Naive thymus-derived CD4-positive, alpha-beta T cell (primary cell): ENCODE measurements around the gene ADGRD1. TPM values are rescaled to one million over a fixed set of nuclear protein-coding genes. Genes with fewer than 3 reads are reported as not detected.
A peak's percentile ranks its signal among the peaks of the same experiment; 100 is the strongest.
"Not testable (repeated sequence)": the region's sequence is repeated elsewhere in the genome, so short reads cannot be mapped to it uniquely, and the experiment has no call there.

ENCODE experiments used
- ATAC-seq: fragments of 150-1000 bp; cut with Tn5 transposase; 2 replicates; pipeline ENCODE4 v1.10.0; 2021; ENCODE audit warnings: mild to moderate bottlenecking, moderate library complexity
- CTCF ChIA-PET: fragments of 350-600 bp; sonication (Branson Sonifier 250); formaldehyde crosslinking; loops from one replicate; lab custom pipeline; 2021; ENCODE audit warnings: antibody characterized with exemption; lab: Charles Lee
- POLR2A ChIA-PET: fragments of 350-600 bp; sonication (Branson Sonifier 250); formaldehyde crosslinking; loops from one replicate; lab custom pipeline; 2021; ENCODE audit warnings: antibody characterized with exemption, inconsistent platforms; lab: Charles Lee
- DNase-seq, 9 donors: peaks; one replicate each; pipeline versions ENCODE4 v3.0.0 to v3.0.0-alpha.2; 2020 to 2022; ENCODE audit warnings: mixed read lengths in 1 of 9
- H3K27ac ChIP-seq: one replicate; pipeline ENCODE4 v1.7.0; 2013; ENCODE audit warnings: mild to moderate bottlenecking, low read depth, low read length, moderate library complexity
- H3K27me3 ChIP-seq, 2 donors: one replicate each; pipeline ENCODE4 v1.7.0; 2013; ENCODE audit warnings: low read length in 2 of 2, mild to moderate bottlenecking in 2 of 2, moderate library complexity in 2 of 2; ENCODE audit not compliant: control insufficient read depth in 2 of 2, insufficient read depth in 2 of 2
- H3K36me3 ChIP-seq, 3 experiments: 1 replicate in 2 of 3; 2 replicates in 1 of 3; pipeline ENCODE4 v1.7.0; 2013; ENCODE audit warnings: low read length in 3 of 3, mild to moderate bottlenecking in 3 of 3, moderate library complexity in 1 of 3; ENCODE audit not compliant: insufficient read depth in 3 of 3, control insufficient read depth in 2 of 3
- H3K4me1 ChIP-seq, 2 donors: one replicate each; pipeline ENCODE4 v1.7.0; 2013; ENCODE audit warnings: low read length in 2 of 2, mild to moderate bottlenecking in 2 of 2, moderate library complexity in 1 of 2; ENCODE audit not compliant: control insufficient read depth in 2 of 2, insufficient read depth in 2 of 2
- H3K4me3 ChIP-seq: 2 replicates; pipeline ENCODE4 v1.7.0; 2013; ENCODE audit warnings: mild to moderate bottlenecking, low read length
- H3K9me3 ChIP-seq, 3 experiments: 1 replicate in 2 of 3; 2 replicates in 1 of 3; pipeline ENCODE4 v1.7.0; 2013; ENCODE audit warnings: low read length in 3 of 3; ENCODE audit not compliant: control insufficient read depth in 2 of 3
- H3K27ac Mint-ChIP-seq, 9 donors: one replicate each; pipeline ENCODE4 v1.8.0; 2020 to 2022; ENCODE audit warnings: mixed read lengths in 9 of 9, mild to moderate bottlenecking in 8 of 9, moderate library complexity in 5 of 9, inconsistent platforms in 2 of 9
- H3K27me3 Mint-ChIP-seq, 5 donors: one replicate each; pipeline ENCODE4 v1.8.0; 2021 to 2022; ENCODE audit warnings: mixed read lengths in 5 of 5, mild to moderate bottlenecking in 1 of 5
- H3K36me3 Mint-ChIP-seq, 5 donors: one replicate each; pipeline ENCODE4 v1.8.0; 2020 to 2022; ENCODE audit warnings: mixed read lengths in 5 of 5, mild to moderate bottlenecking in 3 of 5, inconsistent platforms in 1 of 5
- H3K4me1 Mint-ChIP-seq, 7 donors: one replicate each; pipeline ENCODE4 v1.8.0; 2020 to 2022; ENCODE audit warnings: mixed read lengths in 7 of 7, mild to moderate bottlenecking in 3 of 7, inconsistent platforms in 1 of 7
- H3K4me3 Mint-ChIP-seq, 10 donors: one replicate each; pipeline ENCODE4 v1.8.0; 2020 to 2022; ENCODE audit warnings: mild to moderate bottlenecking in 10 of 10, mixed read lengths in 10 of 10, moderate library complexity in 6 of 10, inconsistent platforms in 2 of 10
- H3K9me3 Mint-ChIP-seq, 11 donors: one replicate each; pipeline ENCODE4 v1.8.0; 2020 to 2022; ENCODE audit warnings: mixed read lengths in 11 of 11, mild to moderate bottlenecking in 4 of 11, inconsistent platforms in 1 of 11, moderate library complexity in 1 of 11
- intact Hi-C, 2 donors: fragments of 100-400 bp; cut with micrococcal nuclease; formaldehyde crosslinking; loops; one replicate each; pipeline ENCODE4 v1.15.1; 2023
- polyA plus RNA-seq, 2 donors: library from polyadenylated mRNA; unstranded; fragments of 300-500 nt; fragmentation: Illumina TruSeq; gene quantifications; one replicate each; pipeline ENCODE4 v1.2.3, GENCODE V29; 2021
- total RNA-seq, 6 experiments: library from RNA in 5 of 6; stranded (reverse) in 5 of 6; gene quantifications; 1 replicate in 5 of 6; 2 replicates in 1 of 6; pipeline ENCODE4 v1.2.3 and lab custom pipeline; 2021 to 2026

The ADGRD1 gene
- 10 to 100 TPM in 1 of 5 experiments, 1 to 10 TPM in 1, under 1 TPM in 1, not detected in 2; 0.41 to 11.9 (median 1.6) TPM for total RNA-seq
- not detected for polyA plus RNA-seq
- total RNA-seq (lab: John Stamatoyannopoulos, UW): not detected

DNA sequence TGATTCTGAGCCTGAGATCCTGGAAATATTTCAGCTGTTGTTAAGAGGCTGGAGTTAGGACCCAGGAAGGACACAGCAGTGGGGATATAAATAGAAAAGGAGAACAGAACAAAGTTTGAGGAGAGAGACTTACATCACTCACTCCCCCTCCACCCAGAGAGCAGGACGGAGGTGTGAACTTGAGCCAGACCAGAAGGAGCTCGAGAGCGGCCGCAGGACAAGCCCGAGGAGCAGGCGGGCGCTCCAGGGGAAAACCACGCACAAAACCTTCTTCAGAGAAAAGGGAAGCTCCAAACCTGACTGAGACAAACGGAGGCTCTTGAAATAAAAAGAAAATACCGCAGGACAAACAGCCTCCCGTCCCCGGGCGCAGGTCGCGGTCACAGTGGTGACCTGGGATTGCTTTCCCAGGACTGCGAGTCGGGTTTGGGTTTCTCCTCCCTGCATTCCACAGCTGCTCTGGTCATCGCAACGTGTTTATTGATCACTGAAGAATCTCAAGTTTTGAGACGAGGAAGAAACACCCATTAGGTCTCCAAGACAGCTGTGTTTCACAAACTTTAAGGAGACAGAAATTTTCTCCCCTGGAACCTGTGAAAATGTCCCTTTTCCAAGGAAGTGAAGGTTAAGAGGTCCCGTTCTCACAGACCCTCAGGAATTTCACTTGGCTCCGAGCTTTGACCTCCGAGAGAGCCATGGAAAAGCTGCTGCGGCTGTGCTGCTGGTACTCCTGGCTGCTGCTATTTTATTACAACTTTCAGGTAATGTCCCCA, at the start of gene ADGRD1:
TSS of gene ADGRD1 (plus strand) at position 137 of the 773 bp plus-strand sequence. CDS start at position 696, 559 bp downstream.
- peaks cover 24 to 42% (median 29%) of the 10 kb centered on the region in 5 donors for H3K27me3 Mint-ChIP-seq
- ATAC-seq (peak; percentile 42), DNase-seq (no peak)
- peaks cover 0 to 5% (median 4%) of the 10 kb centered on the region in 7 donors for H3K4me1 Mint-ChIP-seq
- ChIA-PET CTCF (no interaction called here), POLR2A (no interaction called here)
- no peaks in the 10 kb centered on the region for H3K36me3 ChIP-seq
- H3K9me3 ChIP-seq: no peaks in the 10 kb centered on the region
- no peak within 1 kb of the TSS for H3K4me3 ChIP-seq
- no peak within 1 kb of the TSS for H3K27ac ChIP-seq
- no peaks in the 10 kb centered on the region for H3K4me1 ChIP-seq
- peak within 1 kb of the TSS in 1 of 10 donors; percentile 42 for H3K4me3 Mint-ChIP-seq
- H3K9me3 Mint-ChIP-seq: no peaks in the 10 kb centered on the region
- no peaks in the 10 kb centered on the region for H3K27me3 ChIP-seq
- no peak within 1 kb of the TSS for H3K27ac Mint-ChIP-seq
- intact Hi-C loops: no loop called here
- H3K36me3 Mint-ChIP-seq: no peaks in the 10 kb centered on the region

DNA sequence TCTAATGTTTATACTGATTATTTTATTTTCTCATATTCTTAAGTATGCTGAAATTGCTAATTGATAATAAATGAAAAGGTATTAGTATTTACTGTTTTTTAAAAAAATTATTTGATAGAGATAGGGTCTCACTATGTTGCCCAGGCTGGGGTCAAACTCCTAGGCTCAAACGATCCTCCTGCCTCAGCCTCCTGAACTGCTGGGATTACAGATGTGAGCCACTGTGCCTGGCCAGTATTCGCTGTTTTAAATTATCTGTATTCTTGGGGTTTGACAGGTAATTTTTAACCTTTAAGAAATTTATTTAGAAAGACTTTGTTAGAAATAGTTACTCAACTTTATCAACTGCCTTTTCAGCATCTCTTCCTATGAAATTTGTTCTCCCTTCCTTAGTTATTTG, 49.6 kb upstream of the ADGRD1 start:
- H3K4me1 Mint-ChIP-seq: no peaks in the 10 kb centered on the region
- no peaks in the 10 kb centered on the region for H3K4me1 ChIP-seq
- DNase-seq (no peak), ATAC-seq (no peak)
- H3K36me3 Mint-ChIP-seq: peaks cover 0 to 9% (median 4%) of the 10 kb centered on the region in 5 donors
- no peak overlapping the region for H3K27ac ChIP-seq
- no peak overlapping the region for H3K27ac Mint-ChIP-seq
- CTCF ChIA-PET: no interaction called here
- no peaks in the 10 kb centered on the region for H3K36me3 ChIP-seq
- H3K9me3 ChIP-seq: peaks cover 0 to 5% (median 0%) of the 10 kb centered on the region in 3 experiments
- H3K4me3 ChIP-seq: no peak overlapping the region
- peaks cover 4 to 8% (median 8%) of the 10 kb centered on the region in 5 donors for H3K27me3 Mint-ChIP-seq
- no peaks in the 10 kb centered on the region for H3K27me3 ChIP-seq
- no peak overlapping the region for H3K4me3 Mint-ChIP-seq
- POLR2A ChIA-PET: no interaction called here
- intact Hi-C loops: no loop called here
- H3K9me3 Mint-ChIP-seq: peaks cover 0 to 13% (median 4%) of the 10 kb centered on the region in 11 donors

DNA sequence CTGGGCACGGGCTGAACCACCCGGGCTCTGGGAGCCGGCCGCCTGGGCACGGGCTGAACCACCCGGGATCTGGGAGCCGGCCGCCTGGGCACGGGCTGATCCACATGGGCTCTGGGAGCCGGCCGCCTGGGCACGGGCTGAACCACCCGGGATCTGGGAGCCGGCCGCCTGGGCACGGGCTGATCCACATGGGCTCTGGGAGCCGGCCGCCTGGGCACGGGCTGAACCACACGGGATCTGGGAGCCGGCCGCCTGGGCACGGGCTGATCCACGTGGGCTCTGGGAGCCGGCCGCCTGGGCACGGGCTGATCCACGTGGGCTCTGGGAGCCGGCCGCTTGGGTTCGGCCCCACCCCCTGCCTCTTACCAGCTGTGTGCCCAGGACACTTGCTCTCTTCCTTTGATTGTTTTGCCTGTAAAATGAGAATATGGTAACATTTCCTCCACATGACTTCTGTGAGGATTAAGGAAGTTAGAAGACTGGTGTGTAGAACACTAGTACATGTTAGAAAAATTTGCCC, 48.7 kb upstream of the ADGRD1 start:
- DNase-seq, H3K4me1 Mint-ChIP-seq, H3K27ac ChIP-seq, H3K27me3 ChIP-seq, H3K4me1 ChIP-seq, ATAC-seq, CTCF ChIA-PET, H3K36me3 ChIP-seq, intact Hi-C loops, H3K4me3 Mint-ChIP-seq, H3K27ac Mint-ChIP-seq, H3K9me3 ChIP-seq, POLR2A ChIA-PET, H3K4me3 ChIP-seq, H3K36me3 Mint-ChIP-seq: not testable (repeated sequence)
- Mint-ChIP-seq H3K9me3 (peaks cover 0 to 22% (median 4%) of the 10 kb centered on the region in 11 donors), H3K27me3 (peaks cover 8 to 14% (median 8%) of the 10 kb centered on the region in 5 donors)

DNA sequence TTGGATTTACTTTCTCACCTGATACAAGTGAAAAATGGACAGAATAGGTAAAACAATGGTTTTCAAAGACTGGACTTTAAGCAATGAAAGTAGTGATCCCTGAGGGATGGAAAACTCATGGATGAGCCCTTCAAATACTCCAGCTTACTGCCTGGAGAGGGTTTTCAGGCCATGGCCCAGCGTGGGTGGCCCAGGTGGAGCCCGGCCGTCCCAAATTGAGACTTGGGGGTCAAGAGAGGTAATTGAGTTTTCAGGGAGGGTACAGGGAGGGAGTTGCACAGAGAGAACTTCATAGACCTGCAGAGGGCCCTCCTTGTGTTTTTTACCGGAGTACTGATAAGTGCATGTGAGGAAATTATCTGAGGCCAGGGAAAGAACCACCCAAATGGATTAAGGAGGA, 44.6 kb upstream of the ADGRD1 start:
- no peak for DNase-seq
- Histone ChIP-seq H3K9me3 (peaks cover 0 to 9% (median 0%) of the 10 kb centered on the region in 3 experiments), H3K36me3 (no peaks in the 10 kb centered on the region), H3K4me3 (no peak overlapping the region), H3K4me1 (no peaks in the 10 kb centered on the region), H3K27ac (no peak overlapping the region), H3K27me3 (no peaks in the 10 kb centered on the region)
- Mint-ChIP-seq H3K27me3 (peaks cover 9 to 36% (median 26%) of the 10 kb centered on the region in 5 donors), H3K9me3 (peaks cover 4 to 42% (median 17%) of the 10 kb centered on the region in 11 donors), H3K36me3 (peaks cover 0 to 18% (median 8%) of the 10 kb centered on the region in 5 donors), H3K27ac (no peak overlapping the region), H3K4me3 (no peak overlapping the region), H3K4me1 (no peaks in the 10 kb centered on the region)
- ChIA-PET CTCF (no interaction called here), POLR2A (no interaction called here)
- intact Hi-C loops: no loop called here
- ATAC-seq: no peak

DNA sequence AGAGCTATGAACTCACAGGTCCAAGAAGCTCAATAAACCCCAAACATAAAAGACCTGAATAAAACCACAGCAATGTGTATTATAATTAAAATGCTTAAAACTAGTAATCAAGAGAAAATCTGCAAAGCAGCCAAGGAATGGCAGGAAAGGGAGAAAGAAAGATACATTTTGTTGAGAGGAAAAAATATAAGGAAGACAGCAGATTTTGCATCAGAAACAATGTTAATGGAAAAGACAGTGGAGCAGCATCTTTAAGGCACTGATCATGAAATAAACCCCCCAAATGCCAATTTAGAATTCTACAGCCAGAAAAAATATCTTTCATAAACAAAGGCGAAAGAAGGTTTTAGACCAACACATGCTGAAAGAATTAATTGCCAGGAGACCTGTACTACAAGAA, 42.5 kb upstream of the ADGRD1 start:
- Mint-ChIP-seq H3K27ac (no peak overlapping the region), H3K9me3 (peaks cover 4 to 47% (median 17%) of the 10 kb centered on the region in 11 donors), H3K36me3 (peaks cover 0 to 18% (median 8%) of the 10 kb centered on the region in 5 donors), H3K27me3 (peaks cover 23 to 47% (median 35%) of the 10 kb centered on the region in 5 donors), H3K4me1 (no peaks in the 10 kb centered on the region), H3K4me3 (no peak overlapping the region)
- Histone ChIP-seq H3K27ac (no peak overlapping the region), H3K36me3 (no peaks in the 10 kb centered on the region), H3K4me3 (no peak overlapping the region), H3K4me1 (no peaks in the 10 kb centered on the region), H3K9me3 (peaks cover 0 to 9% (median 0%) of the 10 kb centered on the region in 3 experiments), H3K27me3 (peaks cover 0 to 4% of the 10 kb centered on the region in 2 donors)
- DNase-seq: no peak
- CTCF ChIA-PET: no interaction called here
- no peak for ATAC-seq
- intact Hi-C loops: no loop called here
- POLR2A ChIA-PET: no interaction called here

DNA sequence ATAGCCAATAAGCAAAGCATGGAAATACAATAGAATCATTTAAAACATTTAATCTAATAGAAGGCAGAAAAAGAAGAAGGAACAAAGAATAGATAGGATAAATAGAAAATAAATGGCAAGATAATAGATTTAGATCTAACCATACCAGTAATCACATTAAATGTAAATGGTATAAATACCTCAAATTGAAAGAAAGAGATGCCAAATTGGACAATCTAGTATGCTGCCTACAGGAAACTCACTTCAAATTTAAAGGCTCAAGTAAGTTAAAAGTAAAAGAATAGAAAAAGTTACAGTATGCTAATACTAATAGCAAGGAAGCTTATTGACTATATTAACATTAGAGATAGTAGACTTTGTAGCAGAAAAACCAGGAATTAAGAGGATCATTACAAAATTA, 41.8 kb upstream of the ADGRD1 start:
- peaks cover 4 to 45% (median 17%) of the 10 kb centered on the region in 11 donors for H3K9me3 Mint-ChIP-seq
- no peaks in the 10 kb centered on the region for H3K36me3 ChIP-seq
- peaks cover 0 to 5% of the 10 kb centered on the region in 2 donors for H3K27me3 ChIP-seq
- POLR2A ChIA-PET: no interaction called here
- H3K4me1 Mint-ChIP-seq: no peaks in the 10 kb centered on the region
- no peak overlapping the region for H3K4me3 ChIP-seq
- intact Hi-C loops: no loop called here
- ATAC-seq (no peak), DNase-seq (no peak)
- no peaks in the 10 kb centered on the region for H3K4me1 ChIP-seq
- H3K9me3 ChIP-seq: peaks cover 0 to 9% (median 0%) of the 10 kb centered on the region in 3 experiments
- peaks cover 30 to 53% (median 42%) of the 10 kb centered on the region in 5 donors for H3K27me3 Mint-ChIP-seq
- H3K36me3 Mint-ChIP-seq: peaks cover 0 to 20% (median 8%) of the 10 kb centered on the region in 5 donors
- no peak overlapping the region for H3K4me3 Mint-ChIP-seq
- H3K27ac ChIP-seq: no peak overlapping the region
- CTCF ChIA-PET: interaction anchor here (0.5 kb wide), 1 partner anchor 54 kb away, joined by 3 read pairs; no protein-coding TSS in a partner anchor
- H3K27ac Mint-ChIP-seq: no peak overlapping the region
